ENCODE measurements around the gene LONRF3. TPM values are rescaled to one million over a fixed set of nuclear protein-coding genes. Genes with fewer than 3 reads are reported as not detected.

LONRF3 gene
- total and polyA plus RNA-seq, 2 of the 13 experiments (the other 11 are each of a cell fraction or from before 2014, with no cell fraction given) = 4.8 to 11.6 TPM

- no peak for TF ChIP-seq ZNF572 (CRISPR knock-in tag; IDR thresholded peaks at IDR 0.05)
- TF ChIP-seq RCOR2 (CRISPR knock-in tag; IDR thresholded peaks at IDR 0.05) = no peak
- TF ChIP-seq RAD51 (IDR thresholded peaks at IDR 0.05; ENCODE audit: borderline replicate concordance) = no peak
- no peak for TF ChIP-seq ZFP36 (IDR thresholded peaks at IDR 0.05; ENCODE audit: borderline replicate concordance, low read depth, low read length, partially characterized antibody)
- no peak for TF ChIP-seq ZNF280D (CRISPR knock-in tag; IDR thresholded peaks at IDR 0.05)
- TF ChIP-seq MYC (CRISPR knock-in tag; IDR thresholded peaks at IDR 0.05; ENCODE audit: borderline replicate concordance) = peak; percentile 59
- TF ChIP-seq ZC3H13 (CRISPR knock-in tag; IDR thresholded peaks at IDR 0.05) = 0 out of 2 replicates have a peak, but pooled peaks have one; percentile 31
- peak in 1 of 2 experiments; percentile 82; a peak in 2 of 4 replicates for TF ChIP-seq ATF4 (CRISPR knock-in tag; IDR thresholded peaks at IDR 0.05)
- TF ChIP-seq NCOA2 (CRISPR knock-in tag; IDR thresholded peaks at IDR 0.05) = no peak; the same call in 1 of the 2 replicates
- no peak for TF ChIP-seq ZNF549 (CRISPR knock-in tag; IDR thresholded peaks at IDR 0.05)
- TF ChIP-seq ARNTL (CRISPR knock-in tag; IDR thresholded peaks at IDR 0.05) = no peak
- TF ChIP-seq SRSF9 (IDR thresholded peaks at IDR 0.05; ENCODE audit: borderline replicate concordance, insufficient read depth, low read depth, low read length, poor library complexity, severe bottlenecking) = no peak
- TF ChIP-seq RNF2 (conservative IDR thresholded peaks at IDR 0.05; ENCODE audit: low read depth) = no peak
- TF ChIP-seq PITX1 (CRISPR knock-in tag; IDR thresholded peaks at IDR 0.05) = 0 out of 2 replicates have a peak, but pooled peaks have one; percentile 37
- no peak for TF ChIP-seq FOXJ3 (CRISPR knock-in tag; IDR thresholded peaks at IDR 0.05; ENCODE audit: borderline replicate concordance)
- TF ChIP-seq ARID2 (CRISPR knock-in tag; IDR thresholded peaks at IDR 0.05; ENCODE audit: borderline replicate concordance) = no peak
- peak; percentile 57 for TF ChIP-seq MED1 (CRISPR knock-in tag; IDR thresholded peaks at IDR 0.05)
- TF ChIP-seq KMT2A (CRISPR knock-in tag; IDR thresholded peaks at IDR 0.05) = 0 out of 2 replicates have a peak, but pooled peaks have one; percentile 44
- TF ChIP-seq ARID5B (CRISPR knock-in tag; IDR thresholded peaks at IDR 0.05) = peak; percentile 79
- TF ChIP-seq THAP7 (CRISPR knock-in tag; IDR thresholded peaks at IDR 0.05) = 0 out of 2 replicates have a peak, but pooled peaks have one; percentile 49
Measured at GRCh38 chrX:118975831-118976598, 1.6 kb downstream of the LONRF3 start (continued).

Data from HepG2 (cell line).